Fibroblast of mammary gland (primary cell): Measurements from ENCODE around the gene PSMD6.

Experiments
- DNase-seq: peaks from one replicate; pipeline ENCODE4 v3.0.0-alpha.2; 2010; ENCODE audit warnings: low read depth
- H3K4me3 ChIP-seq: 2 replicates; pipeline ENCODE4 v1.5.1; 2011; ENCODE audit warnings: low read depth, mild to moderate bottlenecking, low read length, moderate library complexity; ENCODE audit not compliant: control insufficient read depth
- CTCF ChIP-seq: conservative IDR thresholded peaks from 2 replicates; pipeline ENCODE4 v1.5.1; 2011; ENCODE audit warnings: low read depth, low read length, inconsistent platforms; ENCODE audit not compliant: control insufficient read depth, insufficient read depth

PSMD6 gene

GRCh38 chr3:63976161-63976871 is 47.0 kb downstream of the PSMD6 start:
- no peak for TF ChIP-seq CTCF
- peak overlapping the region; percentile 30 for H3K4me3 ChIP-seq
- peak; percentile 99 for DNase-seq

GRCh38 chr3:63975723-63976122 is 47.6 kb downstream of the PSMD6 start:
- no peak for TF ChIP-seq CTCF
- peak overlapping the region; percentile 30 for H3K4me3 ChIP-seq
- peak; percentile 90 for DNase-seq

GRCh38 chr3:63974451-63974850 is 48.8 kb downstream of the PSMD6 start:
- TF ChIP-seq CTCF = no peak
- no peak for DNase-seq
- no peak overlapping the region for H3K4me3 ChIP-seq

- no peak for DNase-seq
- H3K4me3 ChIP-seq = no peak overlapping the region
- no peak for TF ChIP-seq CTCF
Observed at GRCh38 chr3:63973406-63973805, 49.9 kb downstream of the PSMD6 start.

- no peak for DNase-seq
- TF ChIP-seq CTCF = no peak
- no peak overlapping the region for H3K4me3 ChIP-seq
Observed at GRCh38 chr3:63972987-63973386, 50.3 kb downstream of the PSMD6 start.

- no peak for TF ChIP-seq CTCF
- no peak overlapping the region for H3K4me3 ChIP-seq
- DNase-seq = peak; percentile 59
Observed at GRCh38 chr3:63972196-63972595, 51.1 kb downstream of the PSMD6 start.
